Jurkat, Clone E6-1 (cell line): Measurements from ENCODE around the gene TARM1. TPM values are rescaled to one million over a fixed set of nuclear protein-coding genes. Genes with fewer than 3 reads are reported as not detected.
A peak's percentile ranks its signal among the peaks of the same experiment; 100 is the strongest.

Source experiments
- DNase-seq: peaks from one replicate; pipeline ENCODE4 v3.0.0-alpha.2; 2011; ENCODE audit warnings: low read depth, low spot score
- H3K4me3 ChIP-seq: 2 replicates; pipeline ENCODE4 v1.5.1; 2011; ENCODE audit warnings: mild to moderate bottlenecking, low read length, control low read depth, moderate library complexity
- polyA plus RNA-seq: library from polyadenylated mRNA; unstranded; fragments of >200 nt; gene quantifications from one replicate; pipeline ENCODE4 v1.2.1, GENCODE V29; 2012; ENCODE audit warnings: missing spikeins; ENCODE audit not compliant: insufficient read length, insufficient read depth

Gene TARM1
- polyA plus RNA-seq: not detected

- no peak for DNase-seq
- no peak within 1 kb of the TSS for H3K4me3 ChIP-seq
These were observed at the start of gene TARM1 for GRCh38 chr19:54081032-54081431. TSS of gene TARM1 (minus strand) at chr19:54081365. CDS start at chr19:54081340, 25 bp downstream.

DNA sequence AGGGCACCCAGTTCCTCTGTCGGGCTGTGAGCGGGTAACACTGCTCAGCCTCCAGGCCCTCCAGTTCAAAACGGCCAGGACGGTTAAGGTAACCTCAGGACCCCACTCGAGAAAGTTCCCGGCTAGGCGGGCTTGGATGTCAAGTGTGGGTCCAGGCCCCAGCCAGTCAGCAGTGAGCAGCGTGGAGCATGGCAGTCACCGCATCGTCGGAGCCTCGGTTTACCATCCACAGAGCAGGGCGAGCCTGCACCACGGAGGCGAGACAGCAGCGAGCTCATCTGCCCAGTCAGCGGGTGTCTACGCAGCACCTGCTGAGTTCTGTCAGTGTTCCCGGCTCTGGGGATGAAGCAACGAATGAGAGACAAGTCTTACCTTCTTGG is 48.4 kb upstream of the TARM1 start:
- no peak overlapping the region for H3K4me3 ChIP-seq
- DNase-seq: no peak

GRCh38 chr19:54128796-54129616 is 47.8 kb upstream of the TARM1 start:
- H3K4me3 ChIP-seq: no peak overlapping the region
- DNase-seq: no peak

DNA sequence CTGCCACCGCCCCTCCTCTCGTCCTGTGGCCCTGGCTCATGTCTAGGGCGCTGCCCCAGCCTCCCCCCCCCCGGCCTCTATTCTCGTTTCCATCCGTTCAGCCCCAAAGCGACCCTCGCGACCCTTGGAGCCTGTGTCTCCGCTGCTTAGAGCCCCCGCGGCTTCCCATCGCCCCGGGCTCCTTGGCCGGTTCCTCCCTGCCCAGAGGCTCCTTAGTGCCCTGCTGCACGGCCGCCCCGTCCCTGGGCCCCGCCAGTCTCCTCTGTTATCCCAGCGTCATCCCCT is 47.2 kb upstream of the TARM1 start:
- no peak overlapping the region for H3K4me3 ChIP-seq
- no peak for DNase-seq

DNA sequence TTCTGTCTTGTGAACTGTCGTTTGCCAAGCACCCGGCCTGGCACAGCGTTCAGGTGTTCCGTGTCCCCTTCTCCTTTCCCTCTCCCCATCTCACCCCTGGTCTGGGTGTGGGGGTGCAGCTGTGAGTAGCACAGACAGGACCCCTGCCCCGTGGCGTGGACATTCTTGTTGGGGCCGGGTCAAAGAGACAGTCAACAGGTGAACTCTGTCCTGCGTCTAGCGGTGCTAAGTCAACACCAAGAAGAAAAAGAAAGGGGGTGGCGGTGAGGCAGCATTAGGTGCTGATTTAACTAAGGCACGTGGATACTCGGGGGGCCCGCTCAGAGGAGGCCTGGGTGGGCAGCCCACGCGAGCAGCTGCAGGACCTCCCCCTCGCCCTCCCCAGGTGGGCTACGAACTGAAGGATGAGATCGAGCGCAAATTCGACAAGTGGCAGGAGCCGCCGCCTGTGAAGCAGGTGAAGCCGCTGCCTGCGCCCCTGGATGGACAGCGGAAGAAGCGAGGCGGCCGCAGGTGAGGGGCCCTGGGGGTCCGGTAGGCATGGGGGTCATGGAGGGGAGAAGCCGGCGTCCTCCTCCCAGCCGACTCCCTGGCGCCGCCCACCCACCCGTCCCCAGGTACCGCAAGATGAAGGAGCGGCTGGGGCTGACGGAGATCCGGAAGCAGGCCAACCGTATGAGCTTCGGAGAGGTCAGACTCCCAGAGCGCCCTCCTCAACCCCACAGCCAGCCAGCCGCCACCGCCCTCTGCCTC is 46.7 kb upstream of the TARM1 start:
- no peak overlapping the region for H3K4me3 ChIP-seq
- DNase-seq: no peak

DNA sequence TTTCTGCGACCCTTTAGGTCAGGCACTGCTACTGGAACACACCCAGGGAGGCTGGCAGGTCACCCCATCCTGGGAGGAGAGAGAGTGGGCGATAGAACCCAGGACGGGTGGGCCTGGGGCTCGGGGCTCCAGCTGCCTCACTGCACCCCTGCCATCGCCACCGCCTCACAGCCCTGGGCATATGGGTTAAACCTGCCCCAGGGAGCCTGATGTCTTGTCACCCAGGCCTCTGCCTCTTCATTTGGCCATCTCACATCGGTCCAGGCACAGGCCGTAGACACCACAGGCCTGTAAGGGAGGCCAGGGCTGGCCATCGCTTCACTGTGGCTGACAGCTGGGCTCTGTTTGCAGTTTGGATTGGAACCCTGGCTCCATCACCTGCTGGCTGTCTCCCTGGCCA is 44.5 kb upstream of the TARM1 start:
- DNase-seq: no peak
- H3K4me3 ChIP-seq: no peak overlapping the region

- H3K4me3 ChIP-seq: no peak overlapping the region
- no peak for DNase-seq
These were observed 43.2 kb upstream of the TARM1 start for GRCh38 chr19:54124393-54124792.

DNA sequence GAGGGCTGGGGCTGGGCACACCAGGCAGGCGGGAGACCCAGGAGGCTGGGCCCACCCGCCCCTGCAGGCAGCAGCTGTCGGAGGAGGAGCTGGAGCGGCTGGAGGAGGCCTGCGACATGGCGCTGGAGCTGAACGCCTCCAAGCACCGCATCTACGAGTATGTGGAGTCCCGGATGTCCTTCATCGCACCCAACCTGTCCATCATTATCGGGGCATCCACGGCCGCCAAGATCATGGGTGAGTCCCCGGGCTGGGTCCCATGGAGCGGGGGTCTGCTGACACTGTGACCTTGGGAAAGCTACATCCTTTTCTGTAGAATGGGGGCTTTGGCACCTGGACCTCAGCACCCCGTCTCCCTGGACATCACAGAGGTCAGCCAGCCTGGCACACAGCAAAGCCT is 42.5 kb upstream of the TARM1 start:
- H3K4me3 ChIP-seq: no peak overlapping the region
- DNase-seq: no peak

- no peak for DNase-seq
- no peak overlapping the region for H3K4me3 ChIP-seq
These were observed 40.1 kb upstream of the TARM1 start for GRCh38 chr19:54121259-54121658.

GRCh38 chr19:54115109-54116063 is 34.2 kb upstream of the TARM1 start, which contains the start of the genes PRPF31 and TFPT:
TSS of gene PRPF31 (plus strand) at chr19:54115754. CDS start at chr19:54118279, 2,525 bp downstream.
TSS of gene TFPT (minus strand) at chr19:54115657. CDS start at chr19:54115269, 388 bp downstream.
- peak; percentile 98 for DNase-seq
- H3K4me3 ChIP-seq: peak within 1 kb of the TSS; percentile 100

DNA sequence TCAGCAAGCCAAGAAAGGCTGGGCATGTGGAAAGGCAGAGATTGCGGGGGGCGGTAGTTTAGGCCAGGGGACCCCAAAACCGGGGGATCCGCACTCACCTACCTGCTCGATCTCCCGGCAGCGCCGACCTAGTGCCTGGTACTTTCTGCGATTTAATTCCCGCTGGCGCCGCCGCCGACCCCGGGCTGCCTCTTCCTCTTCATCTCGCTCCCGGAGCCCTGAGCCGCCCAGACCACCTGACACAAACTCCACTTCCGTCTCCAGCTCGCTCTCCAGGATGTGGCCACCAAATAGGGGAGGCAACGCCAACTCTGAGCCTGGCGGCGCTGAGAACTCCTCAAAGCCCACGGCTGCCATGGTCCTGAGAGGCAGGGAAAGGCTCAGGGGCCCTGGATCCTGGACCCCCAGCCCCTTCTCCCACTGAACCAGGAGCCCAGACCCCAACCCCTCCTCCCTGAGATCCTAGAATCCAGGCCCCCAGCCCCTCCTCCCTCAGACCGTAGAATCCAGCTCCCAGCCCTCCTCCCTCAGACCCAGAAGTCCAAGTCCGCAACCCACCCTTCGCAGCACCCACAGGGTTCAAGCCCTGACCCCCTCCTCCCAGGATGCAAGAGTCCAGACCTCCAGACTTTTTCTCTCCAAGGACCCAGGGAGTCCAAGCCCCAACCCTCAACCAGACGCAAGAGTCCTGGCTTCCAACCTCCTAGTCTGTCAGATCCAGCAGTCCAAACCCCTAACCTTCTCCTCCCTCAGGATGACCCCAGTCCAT is 33.4 kb upstream of the TARM1 start:
- peak; percentile 74 for DNase-seq
- peak overlapping the region; percentile 100 for H3K4me3 ChIP-seq

- DNase-seq: no peak
- H3K4me3 ChIP-seq: no peak overlapping the region
These were observed 28.5 kb upstream of the TARM1 start for GRCh38 chr19:54109651-54110050.

DNA sequence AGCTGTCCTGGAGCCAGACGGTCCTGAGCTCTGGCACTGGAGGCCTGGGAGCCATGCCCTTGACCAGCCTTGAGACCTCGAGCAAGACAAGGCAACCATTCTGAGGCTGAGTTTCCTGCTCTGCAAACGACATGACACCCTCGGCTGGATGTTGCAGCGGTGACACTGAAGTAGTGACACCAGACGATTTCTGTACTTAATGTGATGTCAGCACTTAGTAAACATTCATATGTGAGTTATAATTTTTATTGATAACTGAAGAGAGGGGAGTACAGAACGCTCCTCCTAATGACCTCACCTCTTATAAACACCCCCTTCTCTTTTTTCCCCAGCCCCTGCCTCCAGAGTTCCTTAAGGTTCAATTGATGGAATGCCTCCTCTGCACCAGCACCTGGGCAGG is 27.3 kb upstream of the TARM1 start:
- no peak for DNase-seq
- H3K4me3 ChIP-seq: no peak overlapping the region

GRCh38 chr19:54107876-54108490 is 26.8 kb upstream of the TARM1 start:
- no peak for DNase-seq

DNA sequence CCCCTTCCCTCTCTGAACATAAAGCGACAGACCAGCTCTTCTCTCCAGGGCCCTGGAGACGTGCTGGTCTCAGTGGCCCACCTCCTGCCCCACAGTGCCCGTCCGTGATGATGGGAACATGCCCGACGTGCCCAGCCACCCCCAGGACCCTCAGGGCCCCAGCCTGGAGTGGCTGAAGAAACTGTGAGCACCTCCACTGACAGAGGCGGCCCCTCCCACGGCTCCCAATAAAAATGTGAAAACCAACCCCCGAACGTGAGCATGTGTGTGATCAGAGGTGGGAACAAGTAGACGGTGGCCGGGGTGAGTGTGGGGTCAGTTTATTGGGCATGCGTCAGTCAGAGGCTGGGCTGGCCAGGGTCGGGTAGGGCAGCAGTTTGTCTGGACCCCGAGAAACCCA is 25.6 kb upstream of the TARM1 start:
- no peak overlapping the region for H3K4me3 ChIP-seq
- no peak for DNase-seq

More at GRCh38 chr19:54107876-54108490, 26.8 kb upstream of the TARM1 start:
- no peak overlapping the region for H3K4me3 ChIP-seq

DNA sequence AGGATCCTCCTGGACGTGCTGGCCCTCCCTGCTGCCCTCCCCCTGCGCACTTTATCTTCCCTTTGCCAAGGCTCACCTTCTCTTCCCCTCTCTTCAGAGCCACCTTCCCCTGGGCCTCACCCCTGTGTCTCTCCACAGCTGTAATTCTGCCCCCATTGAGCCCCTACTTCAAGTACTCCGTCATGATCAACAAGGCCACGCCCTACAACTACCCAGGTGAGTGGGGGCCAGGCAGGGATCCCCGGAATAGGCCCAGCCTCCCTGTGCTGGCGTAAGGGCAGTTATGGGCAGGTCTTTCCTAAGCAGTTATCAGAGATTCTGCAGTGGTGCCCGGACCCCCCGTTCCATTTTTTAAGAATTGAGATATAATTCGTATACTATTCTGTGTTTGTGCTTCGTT is 24.6 kb upstream of the TARM1 start:
- DNase-seq: no peak

GRCh38 chr19:54104998-54105715 is 24.0 kb upstream of the TARM1 start:
- DNase-seq: no peak
- H3K4me3 ChIP-seq: no peak overlapping the region

More for the DNA sequence above, 24.6 kb upstream of the TARM1 start:
- no peak overlapping the region for H3K4me3 ChIP-seq
